Middle frontal gyrus (tissue), 1 donor: ENCODE measurements around the gene CEP152.
"Not testable (repeated sequence)": the region's sequence is repeated elsewhere in the genome, so short reads cannot be mapped to it uniquely, and the experiment has no call there.

Experiments used
- DNase-seq: peaks from one replicate; pipeline ENCODE4 v3.0.0-alpha.2; 2015; ENCODE audit warnings: low spot score; ENCODE audit errors: extremely low spot score

CEP152 gene

DNA sequence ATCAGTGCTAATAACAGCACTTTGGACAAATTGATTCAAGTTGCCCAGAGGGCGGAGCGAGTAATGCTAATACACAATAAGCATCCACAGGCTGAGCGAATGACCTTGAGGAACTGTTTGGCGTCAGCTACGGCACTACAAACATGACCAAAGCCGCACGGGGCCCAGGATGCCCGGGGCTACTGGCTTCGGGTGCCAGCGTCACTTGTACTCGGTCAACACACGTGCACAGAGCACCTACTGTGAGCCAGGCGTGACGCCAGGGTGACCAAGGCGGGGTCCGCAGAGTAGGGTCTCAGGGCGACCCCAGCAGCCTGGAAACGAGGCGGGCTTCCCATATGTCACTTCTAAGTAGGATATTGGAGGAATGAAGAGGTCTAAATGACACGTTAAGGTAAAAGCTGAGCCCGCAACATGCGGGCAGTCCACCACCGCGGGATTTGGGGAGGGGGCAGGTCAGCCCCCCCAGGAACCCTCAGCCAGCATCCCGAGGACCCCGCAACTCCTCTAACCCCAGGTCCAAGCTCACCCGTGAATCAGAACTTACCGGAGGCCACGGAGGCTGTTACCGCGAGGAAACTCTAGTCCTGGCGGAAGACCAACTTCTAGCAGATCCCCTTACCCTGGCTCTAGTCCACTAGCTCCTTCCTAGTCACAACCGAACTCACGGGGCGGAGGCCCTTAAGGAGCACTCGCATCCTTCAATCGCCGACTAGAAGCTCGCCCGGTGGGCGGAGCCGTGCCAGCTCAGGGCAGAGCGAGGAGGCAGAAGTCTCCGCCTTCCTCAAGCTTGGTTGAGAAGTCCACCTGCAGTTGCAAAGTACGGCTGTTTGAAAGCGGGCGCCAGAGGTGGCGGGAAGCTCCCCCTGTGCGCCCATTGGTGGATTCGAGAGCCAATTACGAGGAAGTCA is at the start of gene CEP152:
Gene CEP152 (minus strand): TSS at position 656 of the 911 bp plus-strand sequence. CDS start 5,420 bp downstream, outside the sequence.
- DNase-seq: peak; percentile 92

GRCh38 chr15:48859426-48859825 is 48.6 kb upstream of the CEP152 start:
- DNase-seq: no peak

DNA sequence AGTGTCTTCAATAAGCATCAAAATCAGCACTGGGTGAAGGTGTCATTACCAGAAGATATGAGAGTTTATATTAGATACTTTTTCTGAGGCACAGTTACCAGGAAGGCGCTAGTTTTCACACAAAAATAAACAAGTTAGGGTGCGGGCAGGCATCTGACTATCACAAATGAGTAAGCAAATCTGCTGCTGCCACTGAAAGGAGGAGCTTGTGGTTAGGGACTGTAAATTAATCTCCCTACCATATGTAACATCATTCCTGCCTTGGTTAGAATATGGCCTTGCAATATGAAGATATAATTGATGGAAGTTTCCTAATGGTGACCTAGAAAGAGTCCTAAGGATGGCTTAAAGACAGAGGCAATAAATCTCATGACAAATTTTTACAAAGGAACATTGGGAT is 47.5 kb upstream of the CEP152 start:
- no peak for DNase-seq

GRCh38 chr15:48856942-48857341 is 46.1 kb upstream of the CEP152 start:
- no peak for DNase-seq

DNA sequence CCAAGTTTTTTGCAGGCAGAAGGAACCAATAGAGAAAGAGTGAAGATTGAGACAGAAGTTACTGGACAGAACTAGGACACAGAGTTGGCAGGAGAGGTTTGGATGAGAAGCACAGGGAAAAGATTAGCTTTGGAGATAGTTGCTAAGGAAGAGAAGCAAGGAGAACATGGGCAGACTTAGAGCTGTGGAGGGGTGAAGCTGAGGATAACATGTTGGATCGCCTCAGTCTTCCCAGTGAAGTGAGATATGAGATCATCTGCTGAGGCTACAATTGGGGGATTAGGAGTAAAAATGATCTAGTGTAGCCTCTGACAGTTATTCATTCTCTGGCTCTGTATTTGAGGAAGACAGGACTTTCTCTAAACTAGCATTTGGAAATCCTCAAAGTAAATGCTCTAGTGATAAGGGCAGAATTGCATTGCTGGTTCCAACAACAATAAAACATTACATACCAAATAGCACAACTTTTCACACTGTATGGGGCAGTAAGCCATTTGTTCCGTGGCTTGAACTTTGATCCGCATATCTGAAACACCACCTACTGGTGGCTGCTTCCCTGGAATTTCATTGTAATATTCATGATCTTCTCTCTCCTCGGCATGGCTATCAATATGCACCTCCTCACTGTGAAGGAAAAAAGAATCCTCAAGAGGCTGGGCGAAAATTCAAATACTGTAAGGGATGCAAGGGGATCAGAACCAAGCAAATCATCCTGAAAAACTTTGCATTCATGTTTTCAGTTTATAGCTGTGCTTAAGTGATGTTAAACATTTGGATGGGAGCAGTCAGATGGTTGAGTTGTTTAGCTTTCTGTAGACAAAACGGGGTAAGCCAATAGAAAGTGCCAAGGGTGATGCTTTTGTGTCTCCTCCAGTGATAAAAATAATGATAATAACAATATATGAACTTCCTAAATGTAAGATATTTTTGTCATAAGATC is 44.9 kb upstream of the CEP152 start:
- no peak for DNase-seq

DNA sequence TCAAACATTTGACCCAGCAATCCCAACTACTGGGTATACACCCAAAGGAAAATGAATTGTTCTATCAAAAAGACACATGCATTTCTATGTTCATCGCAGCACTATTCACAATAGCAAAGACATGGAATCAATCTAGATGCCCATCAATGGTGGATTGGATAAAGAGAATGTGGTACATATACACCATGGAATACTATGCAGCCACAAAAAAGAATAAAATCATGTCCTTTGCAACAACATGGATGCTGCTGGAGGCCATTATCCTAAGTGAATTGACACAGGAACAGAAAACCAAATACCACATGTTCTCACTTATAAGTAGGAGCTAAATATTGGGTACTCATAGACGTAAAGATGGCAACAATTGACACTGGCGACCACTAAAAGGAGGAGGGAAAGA is 43.6 kb upstream of the CEP152 start:
- not testable (repeated sequence) for DNase-seq

DNA sequence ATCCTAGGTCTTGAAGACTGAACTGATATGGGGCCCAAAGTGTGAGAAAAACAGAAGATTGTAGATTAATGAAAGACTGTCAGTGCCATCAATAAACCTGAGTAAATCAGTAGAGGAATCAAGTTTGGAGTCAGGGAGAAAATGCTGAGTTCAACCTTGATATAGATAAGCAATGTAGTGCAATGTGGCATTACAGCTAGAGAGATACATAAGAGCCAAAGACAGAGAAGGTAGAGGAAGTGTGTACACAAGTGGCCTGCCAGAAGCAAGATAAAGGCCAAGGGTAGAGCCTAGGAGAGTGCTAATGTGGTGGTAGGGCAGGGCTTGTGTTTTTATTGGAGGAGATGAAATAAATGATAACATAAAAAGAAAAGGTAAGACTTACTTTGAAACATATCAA is 41.1 kb upstream of the CEP152 start:
- no peak for DNase-seq

DNA sequence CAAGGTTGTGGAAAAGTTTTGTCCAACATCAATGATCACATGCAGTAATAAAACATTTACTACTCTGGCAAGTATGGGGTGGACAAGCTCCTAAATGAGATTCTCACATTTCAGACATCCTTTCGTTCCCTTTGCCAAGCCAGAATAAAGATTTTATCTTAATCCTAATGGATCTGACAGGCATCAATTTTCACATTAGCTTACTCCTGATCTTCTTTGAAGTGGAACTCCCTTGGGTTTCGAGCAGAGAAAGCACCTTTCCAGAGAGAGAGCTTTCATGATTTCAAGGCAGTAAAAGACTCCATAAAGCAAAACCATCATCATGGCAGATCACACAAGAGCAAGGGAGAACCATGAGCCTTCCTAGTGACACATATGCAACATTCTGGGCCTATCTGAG is 39.8 kb upstream of the CEP152 start:
- no peak for DNase-seq

GRCh38 chr15:48845123-48845522 is 34.3 kb upstream of the CEP152 start:
- no peak for DNase-seq

GRCh38 chr15:48842501-48842900 is 31.6 kb upstream of the CEP152 start:
- no peak for DNase-seq

DNA sequence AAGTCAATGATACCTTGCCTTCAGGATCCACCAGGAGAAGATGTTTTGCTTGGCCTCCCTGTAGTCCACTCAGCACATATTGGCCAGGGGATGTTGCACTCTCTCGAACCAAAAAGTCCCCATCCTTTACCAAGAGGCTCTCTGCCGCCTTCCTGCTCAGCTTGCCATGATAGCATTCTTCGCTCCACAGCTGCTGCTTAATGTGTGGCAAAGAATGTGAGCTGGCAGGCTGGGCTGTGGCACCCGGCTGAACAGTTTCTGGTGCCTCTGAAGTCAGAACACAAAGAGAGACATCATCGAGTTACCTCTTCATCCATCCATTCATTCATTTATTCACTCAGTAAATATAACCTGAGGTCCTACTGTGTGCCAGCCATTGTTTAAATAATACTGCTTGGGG is 23.9 kb upstream of the CEP152 start:
- DNase-seq: no peak

DNA sequence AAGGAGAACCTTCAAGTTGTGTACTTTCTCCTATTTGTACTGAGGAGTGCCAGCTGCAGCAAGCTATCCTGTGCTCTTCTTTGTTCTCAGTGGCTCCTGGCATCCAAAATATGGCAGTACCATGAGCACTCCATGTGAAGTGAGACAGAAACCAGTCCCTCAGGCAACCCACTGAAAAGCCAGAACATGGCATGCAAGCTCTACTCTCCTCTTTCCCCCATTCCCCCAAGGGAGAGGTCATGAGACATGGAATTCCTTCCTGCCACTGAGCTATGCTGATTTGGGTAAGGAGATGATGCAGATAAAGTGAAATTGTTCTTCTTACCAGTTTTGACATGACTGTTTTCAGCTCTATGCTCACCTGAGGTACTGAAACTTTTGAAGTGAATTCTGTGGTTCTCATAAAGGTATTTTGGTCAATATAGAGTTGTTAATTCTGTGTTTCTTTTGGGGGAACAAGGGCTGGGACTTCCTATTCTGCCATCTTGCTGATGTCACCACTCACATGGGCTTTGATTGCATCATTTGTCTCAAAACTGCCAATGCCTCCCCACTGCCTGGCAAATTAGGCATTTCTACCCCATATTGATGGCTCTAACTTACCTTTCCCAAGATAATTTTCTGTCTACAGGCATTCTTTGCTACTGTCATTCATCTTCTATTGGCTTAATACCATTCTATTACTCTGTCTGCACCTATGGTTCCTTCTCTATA is 22.8 kb upstream of the CEP152 start:
- DNase-seq: no peak

- DNase-seq: no peak
Measured at GRCh38 chr15:48832648-48833047, 21.8 kb upstream of the CEP152 start.

GRCh38 chr15:48828906-48829305 is 18.0 kb upstream of the CEP152 start:
- DNase-seq: no peak

- no peak for DNase-seq
Measured at GRCh38 chr15:48828471-48828870, 17.6 kb upstream of the CEP152 start.

DNA sequence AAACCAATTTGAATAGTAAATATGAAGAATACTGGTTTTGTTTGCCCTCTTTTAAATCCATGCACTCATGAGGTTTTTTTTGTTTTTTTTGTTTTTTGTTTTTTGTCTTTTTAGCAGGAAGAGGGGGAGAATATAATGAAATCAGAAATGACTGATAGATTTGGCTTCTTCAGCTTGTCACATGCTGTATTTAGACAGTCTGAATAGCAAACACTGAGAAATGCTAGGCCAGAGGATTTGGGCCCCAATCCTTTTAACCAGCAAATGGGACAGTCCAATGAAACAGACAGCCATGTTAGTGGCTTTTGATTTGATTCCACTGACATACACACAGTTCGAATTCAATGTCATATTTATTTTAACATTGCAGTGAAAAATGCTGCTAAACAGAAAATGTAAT is 14.2 kb upstream of the CEP152 start:
- no peak for DNase-seq

DNA sequence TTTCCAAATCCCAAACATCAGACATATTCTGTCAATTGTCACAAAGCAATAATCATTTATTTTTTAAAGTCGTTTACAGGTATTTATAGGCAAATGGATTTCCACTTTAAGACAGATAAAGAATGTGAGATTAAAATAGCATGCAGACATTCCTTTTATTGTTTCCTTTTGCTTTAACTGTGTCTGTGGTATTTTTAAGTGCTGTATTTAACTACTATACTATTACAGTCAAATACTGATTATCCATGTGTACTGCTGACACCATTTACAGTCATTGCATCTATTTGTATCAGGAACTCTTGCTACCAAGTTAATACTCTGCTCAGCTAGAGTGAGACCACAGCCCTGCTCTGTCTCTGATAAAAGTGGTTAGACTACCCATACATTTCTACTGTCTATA is 12.8 kb upstream of the CEP152 start:
- DNase-seq: no peak

DNA sequence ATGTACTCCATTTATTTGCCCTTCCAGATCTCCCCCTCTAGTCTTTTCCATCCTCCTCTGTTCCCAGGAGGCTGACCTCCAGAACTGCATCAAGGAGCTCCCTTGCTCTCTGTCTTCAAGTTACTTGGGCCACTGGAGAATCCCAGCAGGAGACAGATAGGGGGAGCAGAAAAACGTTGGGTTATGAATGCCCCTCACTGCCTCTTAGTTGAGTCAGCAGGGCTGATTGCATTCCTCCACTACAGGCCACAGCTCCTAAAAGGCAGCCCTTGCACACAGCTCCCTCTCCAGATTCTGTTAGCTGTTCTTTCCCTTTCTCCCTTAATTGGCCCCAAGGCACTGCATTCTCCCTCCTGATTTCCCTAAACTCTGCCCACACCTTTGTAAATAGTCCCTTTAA is 12.4 kb upstream of the CEP152 start:
- DNase-seq: no peak

GRCh38 chr15:48814286-48814685 is 3.4 kb upstream of the CEP152 start:
- no peak for DNase-seq

DNA sequence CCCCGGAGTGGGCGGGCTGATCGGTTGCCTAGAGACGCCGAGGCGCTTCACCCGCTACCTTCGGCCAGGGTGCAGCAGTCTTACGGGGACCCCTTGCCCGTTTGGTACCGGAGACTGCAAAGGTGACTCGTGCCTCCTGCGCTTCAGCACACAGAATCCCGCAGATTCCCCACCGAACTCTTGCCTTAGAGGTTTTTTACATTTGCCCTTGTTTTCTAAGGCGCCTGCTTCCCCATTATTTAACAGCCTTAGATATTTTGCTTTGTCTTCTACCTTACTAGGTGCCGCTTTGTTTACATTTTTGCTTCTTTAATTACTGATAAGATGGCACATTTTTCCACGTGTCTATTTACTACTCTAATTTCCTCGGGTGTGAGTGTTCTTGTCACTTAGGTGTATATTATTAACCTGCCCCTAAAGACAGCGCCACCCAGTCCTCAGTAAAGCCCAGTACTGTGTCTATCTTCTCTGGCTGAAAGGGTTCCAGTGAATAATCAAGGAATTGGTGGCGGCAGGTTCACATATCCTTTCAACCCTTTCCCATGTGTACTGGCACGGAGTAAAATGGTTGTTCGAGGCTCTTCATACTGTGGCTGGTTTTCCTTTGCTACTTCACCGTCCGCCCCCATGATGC is 573 bp upstream of the CEP152 start:
- DNase-seq: no peak

DNA sequence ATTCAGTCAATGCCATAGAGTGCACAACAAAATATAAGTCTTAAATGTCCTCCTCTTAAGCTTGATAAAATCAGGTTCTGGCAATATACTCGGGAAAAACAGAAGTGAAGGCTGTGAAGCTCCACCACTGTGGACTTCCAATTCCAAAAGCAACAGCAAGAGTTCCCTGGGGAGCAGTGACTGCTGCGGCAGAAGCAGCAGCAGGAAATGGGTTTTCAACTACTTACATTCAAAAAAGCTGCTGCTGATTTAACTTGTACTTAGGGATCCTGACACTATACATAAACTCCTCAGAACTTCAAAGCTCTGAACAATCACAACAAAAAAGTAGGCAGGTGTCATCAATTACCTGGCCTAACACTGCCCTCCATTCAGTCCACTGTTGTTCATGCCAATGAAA is 4.7 kb downstream of the CEP152 start:
- DNase-seq: no peak
